Measurements from ENCODE around the gene RALGPS2.

The RALGPS2 gene

DNA sequence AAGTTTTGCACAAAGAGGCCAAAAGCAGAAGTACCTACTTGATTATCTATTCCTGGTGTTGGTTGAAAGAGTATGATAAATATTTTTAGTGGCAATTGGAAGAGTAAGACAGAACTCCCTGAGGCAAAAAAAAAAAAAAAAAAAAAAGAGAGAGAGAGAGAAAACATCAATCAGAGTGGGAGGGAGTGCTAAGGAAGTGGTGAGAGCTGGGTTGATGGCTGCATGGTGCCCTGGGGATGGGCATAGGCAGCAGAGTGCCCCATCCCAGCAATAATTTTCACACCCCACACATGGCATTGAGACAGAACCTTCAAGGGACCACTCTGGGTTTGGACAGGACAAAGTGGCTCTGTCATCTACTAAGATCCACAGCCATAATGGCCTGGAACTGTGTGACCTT lies 241.3 kb downstream of the RALGPS2 start:
- no peak for TF ChIP-seq RARB (CRISPR knock-in tag; IDR thresholded peaks at IDR 0.05)
- no peak for TF ChIP-seq ZNF8 (CRISPR knock-in tag; IDR thresholded peaks at IDR 0.05)
- TF ChIP-seq ZNF70 (CRISPR knock-in tag; IDR thresholded peaks at IDR 0.05): no peak
- TF ChIP-seq PPARA (CRISPR knock-in tag; IDR thresholded peaks at IDR 0.05; ENCODE audit: borderline replicate concordance): no peak
- no peak for TF ChIP-seq BACH2 (CRISPR knock-in tag; IDR thresholded peaks at IDR 0.05; ENCODE audit: borderline replicate concordance)
- TF ChIP-seq, protein P1, sequence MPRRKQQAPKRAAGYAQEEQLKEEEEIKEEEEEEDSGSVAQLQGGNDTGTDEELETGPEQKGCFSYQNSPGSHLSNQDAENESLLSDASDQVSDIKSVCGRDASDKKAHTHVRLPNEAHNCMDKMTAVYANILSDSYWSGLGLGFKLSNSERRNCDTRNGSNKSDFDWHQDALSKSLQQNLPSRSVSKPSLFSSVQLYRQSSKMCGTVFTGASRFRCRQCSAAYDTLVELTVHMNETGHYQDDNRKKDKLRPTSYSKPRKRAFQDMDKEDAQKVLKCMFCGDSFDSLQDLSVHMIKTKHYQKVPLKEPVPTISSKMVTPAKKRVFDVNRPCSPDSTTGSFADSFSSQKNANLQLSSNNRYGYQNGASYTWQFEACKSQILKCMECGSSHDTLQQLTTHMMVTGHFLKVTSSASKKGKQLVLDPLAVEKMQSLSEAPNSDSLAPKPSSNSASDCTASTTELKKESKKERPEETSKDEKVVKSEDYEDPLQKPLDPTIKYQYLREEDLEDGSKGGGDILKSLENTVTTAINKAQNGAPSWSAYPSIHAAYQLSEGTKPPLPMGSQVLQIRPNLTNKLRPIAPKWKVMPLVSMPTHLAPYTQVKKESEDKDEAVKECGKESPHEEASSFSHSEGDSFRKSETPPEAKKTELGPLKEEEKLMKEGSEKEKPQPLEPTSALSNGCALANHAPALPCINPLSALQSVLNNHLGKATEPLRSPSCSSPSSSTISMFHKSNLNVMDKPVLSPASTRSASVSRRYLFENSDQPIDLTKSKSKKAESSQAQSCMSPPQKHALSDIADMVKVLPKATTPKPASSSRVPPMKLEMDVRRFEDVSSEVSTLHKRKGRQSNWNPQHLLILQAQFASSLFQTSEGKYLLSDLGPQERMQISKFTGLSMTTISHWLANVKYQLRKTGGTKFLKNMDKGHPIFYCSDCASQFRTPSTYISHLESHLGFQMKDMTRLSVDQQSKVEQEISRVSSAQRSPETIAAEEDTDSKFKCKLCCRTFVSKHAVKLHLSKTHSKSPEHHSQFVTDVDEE (CRISPR knock-in tag; IDR thresholded peaks at IDR 0.05): no peak
- TF ChIP-seq, protein P2, sequence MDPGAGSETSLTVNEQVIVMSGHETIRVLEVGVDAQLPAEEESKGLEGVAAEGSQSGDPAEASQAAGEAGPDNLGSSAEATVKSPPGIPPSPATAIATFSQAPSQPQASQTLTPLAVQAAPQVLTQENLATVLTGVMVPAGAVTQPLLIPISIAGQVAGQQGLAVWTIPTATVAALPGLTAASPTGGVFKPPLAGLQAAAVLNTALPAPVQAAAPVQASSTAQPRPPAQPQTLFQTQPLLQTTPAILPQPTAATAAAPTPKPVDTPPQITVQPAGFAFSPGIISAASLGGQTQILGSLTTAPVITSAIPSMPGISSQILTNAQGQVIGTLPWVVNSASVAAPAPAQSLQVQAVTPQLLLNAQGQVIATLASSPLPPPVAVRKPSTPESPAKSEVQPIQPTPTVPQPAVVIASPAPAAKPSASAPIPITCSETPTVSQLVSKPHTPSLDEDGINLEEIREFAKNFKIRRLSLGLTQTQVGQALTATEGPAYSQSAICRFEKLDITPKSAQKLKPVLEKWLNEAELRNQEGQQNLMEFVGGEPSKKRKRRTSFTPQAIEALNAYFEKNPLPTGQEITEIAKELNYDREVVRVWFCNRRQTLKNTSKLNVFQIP (CRISPR knock-in tag; IDR thresholded peaks at IDR 0.05; ENCODE audit: borderline replicate concordance, low read depth): no peak
- TF ChIP-seq ZC3H10 (CRISPR knock-in tag; IDR thresholded peaks at IDR 0.05): no peak
- TF ChIP-seq, protein P3, sequence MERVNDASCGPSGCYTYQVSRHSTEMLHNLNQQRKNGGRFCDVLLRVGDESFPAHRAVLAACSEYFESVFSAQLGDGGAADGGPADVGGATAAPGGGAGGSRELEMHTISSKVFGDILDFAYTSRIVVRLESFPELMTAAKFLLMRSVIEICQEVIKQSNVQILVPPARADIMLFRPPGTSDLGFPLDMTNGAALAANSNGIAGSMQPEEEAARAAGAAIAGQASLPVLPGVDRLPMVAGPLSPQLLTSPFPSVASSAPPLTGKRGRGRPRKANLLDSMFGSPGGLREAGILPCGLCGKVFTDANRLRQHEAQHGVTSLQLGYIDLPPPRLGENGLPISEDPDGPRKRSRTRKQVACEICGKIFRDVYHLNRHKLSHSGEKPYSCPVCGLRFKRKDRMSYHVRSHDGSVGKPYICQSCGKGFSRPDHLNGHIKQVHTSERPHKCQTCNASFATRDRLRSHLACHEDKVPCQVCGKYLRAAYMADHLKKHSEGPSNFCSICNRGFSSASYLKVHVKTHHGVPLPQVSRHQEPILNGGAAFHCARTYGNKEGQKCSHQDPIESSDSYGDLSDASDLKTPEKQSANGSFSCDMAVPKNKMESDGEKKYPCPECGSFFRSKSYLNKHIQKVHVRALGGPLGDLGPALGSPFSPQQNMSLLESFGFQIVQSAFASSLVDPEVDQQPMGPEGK (CRISPR knock-in tag; IDR thresholded peaks at IDR 0.05; ENCODE audit: borderline replicate concordance): no peak
- TF ChIP-seq ZFP3 (CRISPR knock-in tag; IDR thresholded peaks at IDR 0.05): no peak
- TF ChIP-seq OSR1 (CRISPR knock-in tag; IDR thresholded peaks at IDR 0.05): no peak
- no peak for ATAC-seq

DNA sequence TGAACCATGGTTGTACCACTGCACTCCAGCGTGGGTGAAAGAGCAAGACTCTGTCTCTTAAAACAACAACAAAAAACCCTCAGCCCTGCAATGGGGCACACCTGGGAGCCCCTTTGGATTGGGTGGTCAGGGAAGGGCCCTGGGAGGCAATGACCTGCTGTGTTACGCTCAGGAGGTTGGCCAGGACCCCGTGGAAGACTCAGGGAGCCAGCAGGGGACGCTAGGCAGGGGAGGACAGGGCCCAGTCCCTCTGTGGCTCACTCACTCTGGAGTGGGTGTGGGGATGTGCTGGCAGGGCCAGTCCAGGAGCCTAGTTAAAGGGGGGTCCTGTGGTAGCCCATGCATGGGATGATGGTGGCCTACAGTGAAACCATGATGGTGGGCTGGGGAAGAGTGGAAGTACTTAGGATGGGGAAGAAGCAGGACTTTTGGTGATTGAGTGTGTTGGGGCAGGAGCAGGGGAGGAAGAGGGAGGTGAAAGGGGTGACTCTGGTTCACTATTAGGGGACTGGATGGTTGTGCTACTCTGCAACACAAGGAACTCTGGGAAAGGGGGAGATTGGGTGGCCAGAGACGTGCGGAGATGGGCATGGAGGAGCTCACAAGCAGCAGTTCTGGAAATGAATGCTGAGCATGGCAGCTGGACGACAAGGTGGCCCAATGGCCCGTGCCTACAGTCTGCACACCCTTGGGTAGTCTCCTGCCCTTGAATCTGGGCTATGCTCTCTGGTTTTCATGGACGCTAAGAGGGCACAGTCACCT lies 244.4 kb downstream of the RALGPS2 start:
- no peak for ATAC-seq
- TF ChIP-seq, protein P1 (CRISPR knock-in tag; IDR thresholded peaks at IDR 0.05): no peak
- TF ChIP-seq SNAI2 (CRISPR knock-in tag; IDR thresholded peaks at IDR 0.05) (no peak), BACH2 (CRISPR knock-in tag; IDR thresholded peaks at IDR 0.05; ENCODE audit: borderline replicate concordance) (no peak), ARNTL (CRISPR knock-in tag; IDR thresholded peaks at IDR 0.05; ENCODE audit: borderline replicate concordance, low read depth) (no peak), ZFP3 (CRISPR knock-in tag; IDR thresholded peaks at IDR 0.05) (no peak), TCF4 (CRISPR knock-in tag; IDR thresholded peaks at IDR 0.05; ENCODE audit: borderline replicate concordance) (no peak), ZNF8 (CRISPR knock-in tag; IDR thresholded peaks at IDR 0.05) (no peak), ZNF70 (CRISPR knock-in tag; IDR thresholded peaks at IDR 0.05) (no peak), OSR1 (CRISPR knock-in tag; IDR thresholded peaks at IDR 0.05) (no peak)

DNA sequence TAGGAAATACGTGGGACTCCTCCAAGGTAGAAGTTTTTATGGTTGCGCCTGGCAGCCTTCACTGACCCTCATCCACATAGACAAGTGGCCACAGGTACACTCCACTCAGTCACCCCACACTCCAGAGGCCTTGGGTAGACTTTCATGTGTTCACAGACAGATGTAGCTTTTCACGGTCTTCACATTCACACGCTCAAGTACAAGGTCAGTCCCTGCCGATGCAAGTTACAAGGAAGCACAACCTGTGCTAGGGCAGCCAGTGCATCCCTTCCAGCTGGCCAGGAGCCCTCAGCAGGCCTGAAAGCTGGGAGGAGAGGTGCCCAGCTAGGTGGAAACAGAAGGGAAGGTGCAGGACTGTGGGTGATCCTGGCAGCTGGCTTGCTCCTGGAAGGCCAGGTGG lies 245.1 kb downstream of the RALGPS2 start:
- ATAC-seq: no peak
- TF ChIP-seq, protein P1 (CRISPR knock-in tag; IDR thresholded peaks at IDR 0.05): no peak
- TF ChIP-seq, protein P4, sequence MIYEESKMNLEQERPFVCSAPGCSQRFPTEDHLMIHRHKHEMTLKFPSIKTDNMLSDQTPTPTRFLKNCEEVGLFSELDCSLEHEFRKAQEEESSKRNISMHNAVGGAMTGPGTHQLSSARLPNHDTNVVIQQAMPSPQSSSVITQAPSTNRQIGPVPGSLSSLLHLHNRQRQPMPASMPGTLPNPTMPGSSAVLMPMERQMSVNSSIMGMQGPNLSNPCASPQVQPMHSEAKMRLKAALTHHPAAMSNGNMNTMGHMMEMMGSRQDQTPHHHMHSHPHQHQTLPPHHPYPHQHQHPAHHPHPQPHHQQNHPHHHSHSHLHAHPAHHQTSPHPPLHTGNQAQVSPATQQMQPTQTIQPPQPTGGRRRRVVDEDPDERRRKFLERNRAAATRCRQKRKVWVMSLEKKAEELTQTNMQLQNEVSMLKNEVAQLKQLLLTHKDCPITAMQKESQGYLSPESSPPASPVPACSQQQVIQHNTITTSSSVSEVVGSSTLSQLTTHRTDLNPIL (CRISPR knock-in tag; IDR thresholded peaks at IDR 0.05; ENCODE audit: low read depth): no peak
- TF ChIP-seq ZNF8 (CRISPR knock-in tag; IDR thresholded peaks at IDR 0.05) (no peak), OSR1 (CRISPR knock-in tag; IDR thresholded peaks at IDR 0.05) (no peak), GLIS3 (CRISPR knock-in tag; IDR thresholded peaks at IDR 0.05) (no peak), RARB (CRISPR knock-in tag; IDR thresholded peaks at IDR 0.05) (no peak), ESRRG (CRISPR knock-in tag; IDR thresholded peaks at IDR 0.05) (no peak), BACH2 (CRISPR knock-in tag; IDR thresholded peaks at IDR 0.05; ENCODE audit: borderline replicate concordance) (no peak), CSDC2 (CRISPR knock-in tag; IDR thresholded peaks at IDR 0.05) (no peak), TOX (CRISPR knock-in tag; IDR thresholded peaks at IDR 0.05; ENCODE audit: borderline replicate concordance) (no peak), SNAI2 (CRISPR knock-in tag; IDR thresholded peaks at IDR 0.05) (no peak), ARNTL (CRISPR knock-in tag; IDR thresholded peaks at IDR 0.05; ENCODE audit: borderline replicate concordance, low read depth) (no peak), ZNF565 (CRISPR knock-in tag; conservative IDR thresholded peaks at IDR 0.05; ENCODE audit: low read depth) (no peak)
- TF ChIP-seq, protein P3 (CRISPR knock-in tag; IDR thresholded peaks at IDR 0.05; ENCODE audit: borderline replicate concordance): no peak
